ENCODE results near the gene KLHL20.
A peak's percentile ranks its signal among the peaks of the same experiment; 100 is the strongest.
"Not testable (repeated sequence)": the region's sequence is repeated elsewhere in the genome, so short reads cannot be mapped to it uniquely, and the experiment has no call there.

Gene KLHL20

DNA sequence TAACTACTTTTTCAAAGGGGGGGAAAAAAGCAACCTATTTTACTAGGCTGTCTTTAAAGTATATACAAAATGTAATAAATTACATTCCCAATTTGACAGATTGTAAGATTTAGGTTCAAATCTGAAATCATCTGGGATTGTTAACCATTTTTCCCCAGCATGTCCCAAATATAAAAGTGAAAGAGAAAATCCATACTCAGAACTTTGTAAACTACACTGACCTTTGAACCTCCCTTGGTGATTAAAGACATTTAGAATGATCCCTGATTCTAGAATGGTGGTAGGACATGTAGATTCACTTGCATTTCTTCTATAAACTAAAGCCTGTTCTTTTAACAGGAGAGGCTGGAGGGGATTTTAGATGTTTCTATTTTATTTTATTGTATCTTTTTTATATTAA, 39.0 kb downstream of the KLHL20 start:
- no peak for FAIRE-seq

DNA sequence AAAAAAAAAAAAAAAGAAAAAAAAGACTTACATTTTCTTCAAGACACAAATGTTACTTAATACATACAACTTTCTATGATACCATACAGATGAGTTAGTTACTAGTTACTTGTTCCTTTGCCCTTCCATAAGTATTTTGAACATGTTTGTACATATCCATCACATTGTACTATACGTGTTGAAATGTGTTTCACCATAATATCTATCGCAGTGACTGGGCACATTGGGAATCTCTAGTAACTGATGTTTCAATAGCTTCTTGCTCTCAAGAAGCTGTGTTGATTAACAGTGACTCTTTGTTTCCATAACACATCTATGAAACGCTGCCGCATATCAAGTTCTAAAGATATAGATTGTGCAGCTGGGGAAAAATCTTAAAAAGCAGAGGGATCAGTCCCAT, 42.9 kb downstream of the KLHL20 start:
- no peak for FAIRE-seq

DNA sequence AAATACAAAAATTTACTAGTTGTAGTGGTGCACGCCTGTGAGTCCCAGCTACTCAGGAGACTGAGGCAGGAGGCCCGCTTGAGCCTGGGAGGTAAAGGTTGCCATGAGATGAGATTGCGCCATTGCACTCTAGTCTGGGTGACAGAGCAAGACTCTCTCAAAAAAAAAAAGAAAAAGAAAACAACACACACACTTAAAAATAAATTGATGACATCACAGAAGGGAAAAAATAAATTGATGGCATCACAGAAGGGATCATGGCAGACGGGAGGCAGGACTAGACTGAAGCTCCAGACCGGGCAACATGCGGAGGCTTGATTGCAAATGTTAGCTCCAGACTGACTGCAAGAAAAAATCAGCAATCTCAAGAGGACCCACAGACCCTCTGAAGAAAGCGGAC, 43.3 kb downstream of the KLHL20 start:
- no peak for FAIRE-seq

DNA sequence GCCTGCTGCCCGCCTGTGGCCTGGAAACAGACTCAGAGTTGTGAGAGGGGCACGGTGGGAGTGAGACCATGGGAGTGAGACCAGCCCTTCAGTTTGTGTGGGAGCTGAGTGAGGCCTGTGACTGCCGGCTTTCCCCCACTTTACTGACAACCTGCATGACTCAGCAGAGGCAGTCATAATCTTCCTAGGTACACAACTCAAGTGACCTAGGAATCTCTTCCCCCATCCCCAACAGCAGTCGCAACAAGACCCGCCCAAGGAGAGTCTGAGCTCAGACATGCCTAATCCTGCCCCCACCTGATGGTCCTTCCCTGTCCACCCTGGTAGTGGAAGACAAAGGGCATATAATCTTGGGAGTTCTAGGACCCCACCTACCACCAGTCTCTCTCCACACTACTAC, 44.2 kb downstream of the KLHL20 start:
- no peak for FAIRE-seq

DNA sequence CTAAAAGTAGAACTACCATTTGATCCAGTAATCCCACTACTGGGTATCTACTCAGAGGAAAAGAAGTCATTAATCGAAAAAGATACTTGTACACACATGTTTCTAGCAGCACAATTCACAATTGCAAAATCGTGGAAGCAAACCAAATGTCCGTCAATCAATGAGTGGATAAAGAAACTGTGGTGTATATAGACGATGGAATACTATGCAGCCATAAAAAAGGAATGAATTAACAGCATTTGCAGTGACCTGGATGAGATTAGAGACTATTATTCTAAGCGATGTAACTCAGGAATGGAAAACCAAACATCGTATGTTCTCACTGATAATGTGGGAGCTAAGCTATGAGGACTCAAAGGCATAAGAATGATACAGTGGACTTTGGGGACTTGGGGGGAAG, 49.5 kb downstream of the KLHL20 start:
- not testable (repeated sequence) for FAIRE-seq

DNA sequence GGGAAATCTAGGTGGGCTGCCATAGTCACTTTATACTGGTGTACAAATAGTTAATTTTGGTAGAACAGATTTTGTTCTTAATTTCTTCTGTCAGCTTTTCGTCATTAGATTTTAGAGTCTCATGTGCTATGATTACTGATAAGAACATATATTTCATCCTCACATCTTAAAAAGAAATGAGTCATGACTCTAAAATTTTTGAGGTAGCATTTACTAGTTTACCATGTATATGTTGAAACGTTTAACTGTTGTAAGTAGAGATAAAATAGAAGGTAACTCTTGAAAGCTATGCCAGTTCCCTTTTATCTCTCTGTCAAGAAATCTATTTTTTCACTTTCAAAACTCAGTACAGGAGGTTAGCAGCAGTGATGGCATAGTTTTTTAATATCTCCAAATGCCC, 53.4 kb downstream of the KLHL20 start:
- no peak for FAIRE-seq

DNA sequence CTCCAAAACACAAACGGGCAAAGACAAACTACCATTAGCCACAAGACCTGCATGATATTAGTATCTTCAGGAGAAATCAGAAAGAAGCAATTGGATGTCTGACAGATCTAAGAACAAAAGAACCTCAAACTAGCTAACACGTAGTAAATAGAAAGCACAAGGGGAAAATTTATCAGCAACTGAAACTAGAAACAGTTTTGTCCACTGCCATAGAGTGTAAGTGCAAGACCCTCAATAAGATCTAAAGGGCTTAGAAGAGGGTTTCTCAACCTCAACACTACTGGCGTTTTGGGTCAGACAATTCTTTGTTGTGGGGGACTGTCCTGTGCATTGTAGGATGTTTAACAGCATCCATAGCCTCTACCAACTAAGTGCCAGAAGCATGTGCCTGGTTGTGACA, 54.0 kb downstream of the KLHL20 start:
- no peak for FAIRE-seq

DNA sequence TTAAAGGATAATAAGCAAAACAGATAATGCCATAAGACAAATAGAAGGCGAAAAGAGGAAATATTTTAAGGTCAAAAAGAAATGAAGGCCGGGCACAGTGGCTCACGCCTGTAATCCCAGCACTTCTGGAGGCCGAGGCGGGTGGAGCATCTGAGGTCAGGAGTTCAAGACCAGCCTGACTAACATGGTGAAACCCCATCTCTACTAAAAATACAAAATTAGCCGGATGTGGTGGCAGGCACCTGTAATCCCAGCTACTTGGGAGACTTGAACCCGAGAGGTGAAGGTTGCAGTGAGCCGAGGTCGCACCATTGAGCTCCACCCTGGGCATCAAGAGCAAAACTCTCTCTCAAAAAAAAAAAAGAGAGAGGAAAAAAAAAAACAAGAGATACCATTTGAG, 55.5 kb downstream of the KLHL20 start:
- FAIRE-seq, result not testable (repeated sequence)

DNA sequence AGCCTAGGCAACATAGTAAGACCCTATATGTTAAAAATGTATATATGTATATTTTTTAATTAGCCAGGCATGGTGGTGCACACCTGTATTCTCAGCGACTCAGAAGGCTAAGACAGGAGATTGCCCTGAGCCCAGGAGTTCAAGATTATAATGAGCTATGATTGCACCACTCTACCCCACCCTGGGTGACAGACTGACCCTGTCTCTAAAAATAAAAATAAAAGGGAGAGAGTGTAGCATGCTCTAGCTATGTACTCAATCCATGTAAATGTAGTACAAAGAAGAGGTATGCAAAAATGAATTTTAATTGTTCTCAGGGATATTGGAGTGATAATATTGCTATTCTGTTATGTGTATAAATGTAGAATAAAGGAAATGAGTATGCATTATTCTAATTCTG, 56.8 kb downstream of the KLHL20 start:
- FAIRE-seq, result no peak

DNA sequence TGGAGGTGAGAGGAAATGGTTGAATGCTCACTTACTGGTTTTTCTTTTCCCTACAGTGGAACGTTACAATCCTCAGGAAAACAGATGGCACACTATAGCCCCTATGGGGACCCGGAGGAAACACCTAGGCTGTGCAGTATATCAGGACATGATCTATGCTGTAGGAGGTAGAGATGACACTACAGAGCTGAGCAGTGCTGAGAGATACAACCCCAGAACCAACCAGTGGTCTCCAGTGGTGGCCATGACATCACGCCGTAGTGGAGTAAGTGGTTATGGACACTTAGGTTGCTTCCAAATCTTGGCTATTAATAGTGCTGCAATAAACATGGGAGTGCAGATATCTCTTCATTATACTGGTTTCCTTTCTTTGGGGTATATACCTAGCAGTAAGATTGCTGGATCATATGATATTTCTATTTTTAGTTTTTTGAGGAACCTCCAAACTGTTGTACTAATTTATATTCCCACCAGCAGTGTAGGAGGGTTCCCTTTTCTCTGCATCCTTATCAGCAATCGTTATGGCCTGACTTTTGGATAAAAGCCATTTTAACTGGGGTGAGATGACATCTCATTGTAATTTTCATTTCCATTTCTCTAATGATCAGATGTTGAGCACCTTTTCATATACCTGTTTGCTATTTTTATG, 60.9 kb downstream of the KLHL20 start:
- no peak for FAIRE-seq

DNA sequence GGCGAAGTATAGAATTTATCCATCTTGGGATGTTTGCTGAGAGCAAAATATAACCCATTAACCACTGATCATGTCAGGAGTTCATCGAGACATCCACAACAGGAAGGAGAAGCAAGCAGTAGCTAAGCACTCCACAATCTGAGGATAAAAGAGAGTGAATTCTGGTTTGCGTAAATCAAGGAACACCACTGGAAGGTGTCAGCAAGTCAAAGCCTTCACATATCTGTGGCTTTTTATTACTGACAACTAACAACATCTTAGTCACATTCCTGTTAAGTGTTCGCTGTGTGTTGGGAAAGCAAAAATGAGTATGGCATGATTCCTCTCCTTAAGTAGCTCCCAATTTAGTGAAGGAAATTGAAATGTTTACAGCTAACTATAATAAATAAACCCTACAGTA, 65.2 kb downstream of the KLHL20 start:
- FAIRE-seq, result no peak

DNA sequence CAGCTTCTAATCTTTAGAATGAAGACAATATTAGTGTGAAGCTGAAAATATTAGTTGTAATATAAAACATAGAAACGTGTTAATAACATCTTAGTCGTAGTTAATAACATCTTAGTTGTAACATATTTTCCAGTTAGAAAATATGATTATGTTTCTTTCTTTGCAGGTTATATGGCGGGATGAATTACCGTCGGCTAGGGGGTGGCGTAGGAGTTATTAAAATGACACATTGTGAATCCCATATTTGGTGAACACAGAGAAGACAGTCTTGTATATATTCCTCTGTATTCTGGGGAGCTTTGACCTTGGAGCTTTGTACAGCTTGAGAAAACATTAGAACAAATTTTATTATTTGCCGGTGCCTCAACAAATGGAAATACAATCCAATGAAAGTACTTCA, 70.2 kb downstream of the KLHL20 start:
- no peak for FAIRE-seq

DNA sequence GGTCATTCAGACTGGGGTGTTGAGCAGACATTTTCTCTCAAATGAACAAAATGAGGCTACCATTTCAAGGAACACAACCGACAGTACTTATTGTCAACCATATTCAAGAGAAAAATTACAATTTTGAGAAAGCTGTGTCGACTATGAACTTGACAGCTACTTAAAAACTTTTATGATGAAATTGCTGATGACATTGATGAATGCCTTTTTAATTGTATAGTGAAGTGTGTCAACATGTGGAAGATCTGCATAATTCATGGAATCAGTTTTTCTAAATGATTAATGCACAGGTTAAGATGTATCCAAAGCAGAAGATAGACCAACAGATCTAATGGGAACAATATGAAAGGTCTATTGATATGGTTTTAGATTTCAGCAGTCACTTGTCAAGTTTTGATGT, 75.1 kb downstream of the KLHL20 start:
- FAIRE-seq, result no peak

DNA sequence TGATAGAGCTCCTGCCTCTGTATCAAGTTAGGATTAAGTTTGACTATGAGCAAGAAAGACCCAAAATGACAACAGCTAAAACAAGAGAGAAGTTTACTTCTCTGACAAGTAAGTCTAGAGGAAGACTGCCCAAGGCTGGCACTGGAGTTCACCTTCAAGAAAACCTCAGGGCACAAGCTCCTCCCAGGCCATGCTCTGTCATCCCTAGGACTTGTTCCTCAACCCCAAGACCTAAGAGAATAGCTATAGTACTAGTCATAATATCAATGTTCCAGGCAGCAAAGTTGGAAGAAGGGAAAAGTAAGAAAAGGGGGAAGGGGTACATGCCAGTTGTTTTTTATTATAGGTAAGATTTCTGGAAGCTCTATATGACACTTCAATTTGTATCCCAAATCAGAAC, 83.3 kb downstream of the KLHL20 start:
- no peak for FAIRE-seq

DNA sequence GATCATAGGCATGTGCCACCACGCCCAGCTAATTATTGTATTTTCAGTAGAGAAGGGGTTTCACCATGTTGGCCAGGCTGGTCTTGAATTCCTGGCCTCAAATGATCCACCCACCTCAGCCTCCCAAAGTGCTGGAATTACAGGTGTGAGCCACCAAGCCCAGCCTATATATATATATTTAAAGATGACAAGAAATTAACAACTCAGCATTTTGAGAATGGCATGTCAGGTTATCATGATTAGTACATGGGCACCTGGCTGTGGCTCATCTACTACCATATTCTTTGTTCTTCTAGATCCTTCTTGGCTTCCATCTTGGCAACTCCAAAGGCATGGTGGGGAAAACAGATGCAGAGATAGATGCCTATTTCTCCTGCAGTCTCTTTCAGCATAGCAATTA, 85.2 kb downstream of the KLHL20 start:
- FAIRE-seq, result not testable (repeated sequence)

DNA sequence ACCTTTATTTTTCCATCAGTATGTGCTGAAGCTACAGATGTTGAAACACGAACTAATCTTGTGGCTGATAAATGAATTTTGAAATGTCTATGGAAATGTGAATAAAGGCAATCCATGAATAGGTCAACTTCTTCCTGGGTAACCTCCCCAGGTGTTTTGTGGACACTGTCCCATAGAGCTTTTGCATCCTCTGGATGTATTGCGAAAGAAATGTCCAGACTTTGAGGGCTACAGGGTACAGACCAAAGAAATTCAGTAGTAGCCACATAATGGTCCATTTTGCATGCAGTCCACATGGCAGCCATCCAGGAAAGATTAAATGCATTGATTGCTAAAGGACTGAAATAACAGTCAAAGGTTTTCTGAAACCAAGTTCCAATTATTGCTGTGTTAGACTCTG, 88.2 kb downstream of the KLHL20 start:
- FAIRE-seq, result no peak

DNA sequence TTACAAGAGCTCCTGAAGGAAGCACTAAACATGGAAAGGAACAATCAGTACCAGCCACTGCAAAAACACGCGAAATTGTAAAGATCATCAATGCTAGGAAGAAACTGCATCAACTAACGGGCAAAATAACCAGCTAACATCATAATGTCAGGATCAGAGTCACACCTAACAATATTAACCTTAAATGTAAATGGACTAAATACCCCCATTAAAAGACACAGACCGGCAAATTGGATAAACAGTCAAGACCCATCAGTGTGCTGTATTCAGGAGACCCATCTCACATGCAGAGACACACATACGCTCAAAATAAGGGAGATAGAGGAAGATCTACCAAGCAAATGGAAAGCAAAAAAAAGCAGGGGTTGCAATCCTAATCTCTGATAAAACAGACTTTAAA, 98.9 kb downstream of the KLHL20 start:
- not testable (repeated sequence) for FAIRE-seq

DNA sequence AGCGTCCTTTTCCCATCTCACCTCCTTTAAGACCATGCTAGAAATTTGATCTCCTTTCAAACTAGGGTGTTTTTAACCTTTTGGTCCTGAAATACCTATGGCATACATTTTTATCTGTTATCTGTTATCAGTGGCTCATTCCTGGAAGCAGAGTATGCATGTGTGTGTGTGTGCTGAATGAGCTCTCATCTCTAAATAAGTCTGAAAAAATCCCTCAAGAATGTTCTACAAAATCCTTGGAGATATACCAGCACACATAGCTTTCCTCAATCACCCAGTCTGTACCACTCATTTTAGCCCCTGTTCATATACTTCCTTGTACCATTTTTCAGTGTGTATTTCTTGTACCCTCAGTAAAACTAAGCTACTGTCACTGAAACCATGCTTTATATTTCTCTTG, 103.7 kb downstream of the KLHL20 start:
- no peak for FAIRE-seq

DNA sequence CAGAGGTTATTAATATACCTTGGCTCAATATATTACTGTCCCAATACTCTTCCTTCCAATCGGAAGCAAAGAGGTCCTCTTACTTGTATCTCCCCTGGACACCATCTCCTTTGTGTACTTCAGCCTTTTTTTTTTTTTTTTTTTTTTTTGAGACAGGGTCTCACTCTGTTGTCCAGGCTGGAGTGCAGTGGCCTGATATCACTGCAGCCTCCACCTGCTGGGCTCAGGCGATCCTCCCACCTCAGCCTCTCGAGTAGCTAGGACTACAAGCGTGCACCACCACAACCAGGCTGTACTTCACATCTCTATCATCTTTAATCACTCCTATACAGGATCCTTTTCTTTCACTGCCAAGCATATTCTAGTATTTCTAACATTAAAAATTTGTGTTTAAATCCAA, 106.9 kb downstream of the KLHL20 start:
- no peak for FAIRE-seq

DNA sequence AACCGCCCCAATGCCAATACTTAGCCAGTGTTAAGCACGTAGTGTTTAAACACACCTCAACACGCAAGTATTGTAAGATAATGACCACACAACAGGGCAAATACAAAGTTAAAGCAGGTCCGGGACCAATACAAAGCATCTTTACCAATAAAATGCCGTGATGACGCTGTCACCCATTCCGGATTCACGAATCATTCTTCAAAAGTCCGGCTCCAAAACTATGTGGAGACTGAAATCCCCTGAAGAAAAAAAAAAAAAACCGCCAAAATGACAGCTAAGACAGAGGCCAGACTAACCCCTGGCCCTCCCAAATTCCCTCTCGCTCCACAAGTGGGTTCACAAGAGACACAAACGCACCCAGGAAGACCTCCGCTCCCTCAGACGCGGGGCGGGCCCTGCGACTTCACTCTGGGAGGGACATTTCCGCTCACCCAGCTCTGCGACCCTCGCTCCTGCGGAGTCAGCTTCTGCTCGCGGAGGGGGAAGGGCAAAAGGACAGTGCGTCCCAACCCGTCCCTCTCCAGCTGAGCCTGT, 109.1 kb downstream of the KLHL20 start:
- FAIRE-seq, result no peak

DNA sequence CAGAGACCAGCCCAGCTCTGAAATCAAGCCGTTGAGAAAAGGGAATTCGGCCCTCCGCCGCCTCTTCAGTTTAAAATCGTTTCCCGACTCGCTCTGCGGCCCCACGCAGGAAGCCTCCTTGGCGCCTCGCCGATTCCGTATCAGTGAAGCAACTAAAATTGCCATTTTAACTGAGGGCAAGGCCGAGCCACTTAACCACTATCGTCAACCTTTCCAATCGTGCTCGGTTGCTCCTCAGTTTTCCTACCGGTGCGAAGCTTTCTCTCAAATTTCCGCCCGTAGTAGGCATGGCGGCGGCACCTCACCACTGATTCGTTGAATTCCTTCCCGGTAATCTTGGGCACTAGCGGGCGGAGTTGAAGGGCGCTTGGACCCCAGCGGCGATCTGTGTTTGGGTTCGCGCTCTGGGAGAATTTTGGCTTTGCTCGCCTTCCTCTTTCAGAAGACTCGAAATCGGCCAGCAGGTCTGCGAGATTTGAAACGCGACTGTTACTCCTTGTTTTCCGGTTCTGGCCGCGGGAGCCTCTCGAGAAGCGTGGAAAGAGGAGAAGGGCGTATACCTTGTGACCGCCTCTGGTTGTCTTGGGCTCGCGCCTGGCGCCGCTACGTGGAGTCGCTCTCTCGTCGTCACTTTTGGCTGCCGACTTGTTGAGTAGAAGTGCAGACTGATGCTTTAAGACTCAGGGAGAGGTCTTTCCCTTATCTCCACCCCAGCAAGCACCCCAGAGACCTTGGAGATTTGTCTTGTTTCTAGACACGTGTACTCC, 109.7 kb downstream of the KLHL20 start, which contains the start of the genes CENPL and DARS2:
Gene CENPL (minus strand): TSS at position 569 of the 767 bp plus-strand sequence. CDS start 13,584 bp downstream, outside the sequence.
Gene DARS2 (plus strand): TSS at position 359 of the 767 bp plus-strand sequence. CDS start 557 bp downstream, outside the sequence.
- FAIRE-seq, result peak; percentile 36

DNA sequence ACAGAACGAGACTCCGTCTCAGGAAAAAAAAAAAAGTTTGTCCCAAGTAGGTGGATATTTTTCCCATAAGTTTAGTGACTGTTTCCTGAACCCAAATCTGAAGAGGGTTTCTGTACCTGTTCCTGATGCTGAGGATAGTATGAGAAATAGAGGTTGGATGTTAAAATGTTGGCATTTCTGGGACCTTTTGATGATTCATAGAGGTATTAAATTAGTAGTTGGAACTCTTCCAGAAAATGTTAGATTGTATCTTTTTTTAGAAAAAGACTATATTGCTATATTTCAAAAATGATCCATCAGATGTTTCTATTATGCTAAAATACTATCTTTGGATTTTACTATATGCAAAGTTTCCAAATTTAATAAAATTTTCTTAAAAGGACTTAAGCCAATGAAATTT, 112.8 kb downstream of the KLHL20 start:
- no peak for FAIRE-seq

DNA sequence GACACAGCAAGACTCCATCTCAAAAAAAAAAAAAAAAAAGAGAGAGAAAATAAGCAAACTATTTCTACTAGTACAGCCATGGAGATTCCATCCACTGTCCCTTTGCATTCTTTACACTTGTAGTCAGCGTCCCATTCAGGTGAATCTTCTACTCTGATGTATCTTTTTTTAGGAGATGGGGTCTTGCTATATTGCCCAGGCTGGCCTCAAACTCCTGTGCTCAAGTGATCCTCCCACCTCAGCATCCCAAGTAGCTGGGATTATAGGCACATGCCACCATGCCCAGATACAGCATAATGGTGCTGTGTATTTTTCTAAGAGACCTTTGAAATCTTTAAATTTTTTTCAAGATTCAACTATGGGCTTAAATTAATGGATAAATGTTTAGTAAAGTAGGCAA, 118.0 kb downstream of the KLHL20 start:
- no peak for FAIRE-seq
